ENCODE measurements around the gene TNN.

DNA sequence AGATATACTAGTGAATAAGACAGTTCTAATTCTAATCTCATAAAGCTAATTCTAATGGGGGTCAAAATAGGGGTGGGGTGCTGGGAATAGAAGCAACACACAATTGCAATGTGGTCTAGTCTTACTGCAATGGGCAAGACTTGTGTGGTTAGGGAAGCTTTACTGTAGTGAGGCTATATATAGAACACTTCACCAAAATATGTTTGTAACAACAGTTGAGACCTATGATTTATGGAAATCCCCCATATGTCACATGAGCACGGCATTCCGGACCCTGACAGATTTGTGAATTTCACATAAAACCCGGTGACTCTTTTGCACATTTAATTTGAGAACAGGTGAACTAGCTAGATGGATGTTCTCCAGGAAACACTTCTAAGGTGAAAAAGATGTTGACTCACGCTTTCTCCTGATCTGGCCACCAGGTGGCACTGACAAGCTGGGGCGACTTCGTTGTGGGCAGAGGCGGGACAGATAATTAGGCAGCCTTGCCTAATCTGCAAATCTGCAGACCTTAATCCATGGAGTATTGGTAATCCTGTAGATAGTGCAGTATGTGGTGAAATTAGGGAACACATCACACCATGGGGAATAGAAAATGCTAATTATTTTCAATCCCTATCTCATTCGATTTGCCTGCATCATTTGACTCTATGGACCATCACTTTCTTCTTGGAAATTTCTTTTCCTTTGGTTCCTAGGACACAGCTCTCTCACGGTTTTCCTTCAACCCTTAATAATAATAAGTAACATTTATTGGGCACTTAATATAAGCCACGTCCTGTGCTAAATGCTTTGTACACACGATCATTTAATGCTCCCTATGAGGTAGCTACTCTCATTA, 87.2 kb downstream of the TNN start:
- peak; percentile 89 for TF ChIP-seq GATA2 (IDR thresholded peaks at IDR 0.05; ENCODE audit: low read depth, low read length)
- peak; percentile 66; the same call in 1 of the 2 replicates for TF ChIP-seq GATA3 (IDR thresholded peaks at IDR 0.05; ENCODE audit: low read depth, low read length)
